ENCODE results near the gene CALML5.
A peak's percentile ranks its signal among the peaks of the same experiment; 100 is the strongest.

CALML5 gene

GRCh38 chr10:5546891-5547680 lies 47.7 kb upstream of the CALML5 start (continued):
- TF ChIP-seq IKZF3 (tag by site-specific recombination; IDR thresholded peaks at IDR 0.05) (no peak), ZFP69B (tag by site-specific recombination; IDR thresholded peaks at IDR 0.05) (no peak), ZNF416 (tag by site-specific recombination; IDR thresholded peaks at IDR 0.05) (no peak), ZNF514 (tag by site-specific recombination; IDR thresholded peaks at IDR 0.05) (no peak), ZNF600 (tag by site-specific recombination; IDR thresholded peaks at IDR 0.05) (0 out of 2 replicates have a peak, but pooled peaks have one; percentile 11), ZNF624 (tag by site-specific recombination; IDR thresholded peaks at IDR 0.05) (no peak), ZSCAN5A (tag by site-specific recombination; IDR thresholded peaks at IDR 0.05) (no peak), ZNF580 (tag by site-specific recombination; IDR thresholded peaks at IDR 0.05) (no peak), ZNF792 (tag by site-specific recombination; IDR thresholded peaks at IDR 0.05) (no peak), ZNF658 (tag by site-specific recombination; IDR thresholded peaks at IDR 0.05) (no peak), ZNF670 (tag by site-specific recombination; IDR thresholded peaks at IDR 0.05; ENCODE audit: low read depth) (no peak), KLF1 (tag by site-specific recombination; IDR thresholded peaks at IDR 0.05) (peak; percentile 60; the same call in 1 of the 2 replicates), ZNF501 (tag by site-specific recombination; IDR thresholded peaks at IDR 0.05) (no peak), ZNF146 (tag by site-specific recombination; IDR thresholded peaks at IDR 0.05) (no peak), ZNF843 (tag by site-specific recombination; IDR thresholded peaks at IDR 0.05) (no peak), INSM2 (tag by site-specific recombination; IDR thresholded peaks at IDR 0.05) (no peak)
- TF ChIP-seq, protein P1, sequence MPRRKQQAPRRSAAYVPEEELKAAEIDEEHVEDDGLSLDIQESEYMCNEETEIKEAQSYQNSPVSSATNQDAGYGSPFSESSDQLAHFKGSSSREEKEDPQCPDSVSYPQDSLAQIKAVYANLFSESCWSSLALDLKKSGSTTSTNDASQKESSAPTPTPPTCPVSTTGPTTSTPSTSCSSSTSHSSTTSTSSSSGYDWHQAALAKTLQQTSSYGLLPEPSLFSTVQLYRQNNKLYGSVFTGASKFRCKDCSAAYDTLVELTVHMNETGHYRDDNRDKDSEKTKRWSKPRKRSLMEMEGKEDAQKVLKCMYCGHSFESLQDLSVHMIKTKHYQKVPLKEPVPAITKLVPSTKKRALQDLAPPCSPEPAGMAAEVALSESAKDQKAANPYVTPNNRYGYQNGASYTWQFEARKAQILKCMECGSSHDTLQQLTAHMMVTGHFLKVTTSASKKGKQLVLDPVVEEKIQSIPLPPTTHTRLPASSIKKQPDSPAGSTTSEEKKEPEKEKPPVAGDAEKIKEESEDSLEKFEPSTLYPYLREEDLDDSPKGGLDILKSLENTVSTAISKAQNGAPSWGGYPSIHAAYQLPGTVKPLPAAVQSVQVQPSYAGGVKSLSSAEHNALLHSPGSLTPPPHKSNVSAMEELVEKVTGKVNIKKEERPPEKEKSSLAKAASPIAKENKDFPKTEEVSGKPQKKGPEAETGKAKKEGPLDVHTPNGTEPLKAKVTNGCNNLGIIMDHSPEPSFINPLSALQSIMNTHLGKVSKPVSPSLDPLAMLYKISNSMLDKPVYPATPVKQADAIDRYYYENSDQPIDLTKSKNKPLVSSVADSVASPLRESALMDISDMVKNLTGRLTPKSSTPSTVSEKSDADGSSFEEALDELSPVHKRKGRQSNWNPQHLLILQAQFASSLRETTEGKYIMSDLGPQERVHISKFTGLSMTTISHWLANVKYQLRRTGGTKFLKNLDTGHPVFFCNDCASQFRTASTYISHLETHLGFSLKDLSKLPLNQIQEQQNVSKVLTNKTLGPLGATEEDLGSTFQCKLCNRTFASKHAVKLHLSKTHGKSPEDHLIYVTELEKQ (tag by site-specific recombination; IDR thresholded peaks at IDR 0.05; ENCODE audit: borderline replicate concordance), result no peak
- TF ChIP-seq, protein P2, sequence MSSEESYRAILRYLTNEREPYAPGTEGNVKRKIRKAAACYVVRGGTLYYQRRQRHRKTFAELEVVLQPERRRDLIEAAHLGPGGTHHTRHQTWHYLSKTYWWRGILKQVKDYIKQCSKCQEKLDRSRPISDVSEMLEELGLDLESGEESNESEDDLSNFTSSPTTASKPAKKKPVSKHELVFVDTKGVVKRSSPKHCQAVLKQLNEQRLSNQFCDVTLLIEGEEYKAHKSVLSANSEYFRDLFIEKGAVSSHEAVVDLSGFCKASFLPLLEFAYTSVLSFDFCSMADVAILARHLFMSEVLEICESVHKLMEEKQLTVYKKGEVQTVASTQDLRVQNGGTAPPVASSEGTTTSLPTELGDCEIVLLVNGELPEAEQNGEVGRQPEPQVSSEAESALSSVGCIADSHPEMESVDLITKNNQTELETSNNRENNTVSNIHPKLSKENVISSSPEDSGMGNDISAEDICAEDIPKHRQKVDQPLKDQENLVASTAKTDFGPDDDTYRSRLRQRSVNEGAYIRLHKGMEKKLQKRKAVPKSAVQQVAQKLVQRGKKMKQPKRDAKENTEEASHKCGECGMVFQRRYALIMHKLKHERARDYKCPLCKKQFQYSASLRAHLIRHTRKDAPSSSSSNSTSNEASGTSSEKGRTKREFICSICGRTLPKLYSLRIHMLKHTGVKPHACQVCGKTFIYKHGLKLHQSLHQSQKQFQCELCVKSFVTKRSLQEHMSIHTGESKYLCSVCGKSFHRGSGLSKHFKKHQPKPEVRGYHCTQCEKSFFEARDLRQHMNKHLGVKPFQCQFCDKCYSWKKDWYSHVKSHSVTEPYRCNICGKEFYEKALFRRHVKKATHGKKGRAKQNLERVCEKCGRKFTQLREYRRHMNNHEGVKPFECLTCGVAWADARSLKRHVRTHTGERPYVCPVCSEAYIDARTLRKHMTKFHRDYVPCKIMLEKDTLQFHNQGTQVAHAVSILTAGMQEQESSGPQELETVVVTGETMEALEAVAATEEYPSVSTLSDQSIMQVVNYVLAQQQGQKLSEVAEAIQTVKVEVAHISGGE (tag by site-specific recombination; conservative IDR thresholded peaks at IDR 0.05; ENCODE audit: low read depth), result no peak
- TF ChIP-seq, protein P3, sequence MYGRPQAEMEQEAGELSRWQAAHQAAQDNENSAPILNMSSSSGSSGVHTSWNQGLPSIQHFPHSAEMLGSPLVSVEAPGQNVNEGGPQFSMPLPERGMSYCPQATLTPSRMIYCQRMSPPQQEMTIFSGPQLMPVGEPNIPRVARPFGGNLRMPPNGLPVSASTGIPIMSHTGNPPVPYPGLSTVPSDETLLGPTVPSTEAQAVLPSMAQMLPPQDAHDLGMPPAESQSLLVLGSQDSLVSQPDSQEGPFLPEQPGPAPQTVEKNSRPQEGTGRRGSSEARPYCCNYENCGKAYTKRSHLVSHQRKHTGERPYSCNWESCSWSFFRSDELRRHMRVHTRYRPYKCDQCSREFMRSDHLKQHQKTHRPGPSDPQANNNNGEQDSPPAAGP (tag by site-specific recombination; IDR thresholded peaks at IDR 0.05), result 0 out of 2 replicates have a peak, but pooled peaks have one; percentile 40
- TF ChIP-seq, protein P4, sequence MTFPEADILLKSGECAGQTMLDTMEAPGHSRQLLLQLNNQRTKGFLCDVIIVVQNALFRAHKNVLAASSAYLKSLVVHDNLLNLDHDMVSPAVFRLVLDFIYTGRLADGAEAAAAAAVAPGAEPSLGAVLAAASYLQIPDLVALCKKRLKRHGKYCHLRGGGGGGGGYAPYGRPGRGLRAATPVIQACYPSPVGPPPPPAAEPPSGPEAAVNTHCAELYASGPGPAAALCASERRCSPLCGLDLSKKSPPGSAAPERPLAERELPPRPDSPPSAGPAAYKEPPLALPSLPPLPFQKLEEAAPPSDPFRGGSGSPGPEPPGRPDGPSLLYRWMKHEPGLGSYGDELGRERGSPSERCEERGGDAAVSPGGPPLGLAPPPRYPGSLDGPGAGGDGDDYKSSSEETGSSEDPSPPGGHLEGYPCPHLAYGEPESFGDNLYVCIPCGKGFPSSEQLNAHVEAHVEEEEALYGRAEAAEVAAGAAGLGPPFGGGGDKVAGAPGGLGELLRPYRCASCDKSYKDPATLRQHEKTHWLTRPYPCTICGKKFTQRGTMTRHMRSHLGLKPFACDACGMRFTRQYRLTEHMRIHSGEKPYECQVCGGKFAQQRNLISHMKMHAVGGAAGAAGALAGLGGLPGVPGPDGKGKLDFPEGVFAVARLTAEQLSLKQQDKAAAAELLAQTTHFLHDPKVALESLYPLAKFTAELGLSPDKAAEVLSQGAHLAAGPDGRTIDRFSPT (tag by site-specific recombination; IDR thresholded peaks at IDR 0.05), result peak; percentile 53; the same call in 1 of the 2 replicates
